ENCODE measurements around the gene PSMD11. TPM values are rescaled to one million over a fixed set of nuclear protein-coding genes. Genes with fewer than 3 reads are reported as not detected.
"Not testable (repeated sequence)": the region's sequence is repeated elsewhere in the genome, so short reads cannot be mapped to it uniquely, and the experiment has no call there.

PSMD11 gene
- total and polyA plus RNA-seq, 12 donors: 25.0 to 128 (median 57.1) TPM

DNA sequence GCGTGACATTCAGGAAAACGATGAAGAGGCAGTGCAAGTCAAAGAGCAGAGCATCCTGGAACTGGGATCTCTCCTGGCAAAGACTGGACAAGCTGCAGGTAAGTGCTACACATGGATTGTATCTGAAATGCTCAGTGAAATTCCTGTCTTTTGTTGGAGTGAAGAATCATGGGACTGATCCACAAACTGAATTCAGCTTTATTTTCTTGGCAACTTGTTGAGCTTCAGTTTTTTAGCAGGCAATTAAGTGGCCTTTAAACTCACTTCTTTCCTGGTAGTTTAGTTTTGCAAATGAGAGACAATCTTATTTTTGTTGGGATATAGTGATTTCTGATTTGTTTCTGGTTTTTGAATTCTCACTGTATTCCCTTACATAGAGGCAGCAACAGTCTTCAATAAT lies 2.6 kb downstream of the PSMD11 start:
- H3K27ac ChIP-seq: no peak overlapping the region
- WGBS, 4 donors: 72 to 88% (median 83%) methylated on average over 2 of the region's 2 CpGs
- H3K4me3 ChIP-seq: no peak overlapping the region
- TF ChIP-seq, protein P1, sequence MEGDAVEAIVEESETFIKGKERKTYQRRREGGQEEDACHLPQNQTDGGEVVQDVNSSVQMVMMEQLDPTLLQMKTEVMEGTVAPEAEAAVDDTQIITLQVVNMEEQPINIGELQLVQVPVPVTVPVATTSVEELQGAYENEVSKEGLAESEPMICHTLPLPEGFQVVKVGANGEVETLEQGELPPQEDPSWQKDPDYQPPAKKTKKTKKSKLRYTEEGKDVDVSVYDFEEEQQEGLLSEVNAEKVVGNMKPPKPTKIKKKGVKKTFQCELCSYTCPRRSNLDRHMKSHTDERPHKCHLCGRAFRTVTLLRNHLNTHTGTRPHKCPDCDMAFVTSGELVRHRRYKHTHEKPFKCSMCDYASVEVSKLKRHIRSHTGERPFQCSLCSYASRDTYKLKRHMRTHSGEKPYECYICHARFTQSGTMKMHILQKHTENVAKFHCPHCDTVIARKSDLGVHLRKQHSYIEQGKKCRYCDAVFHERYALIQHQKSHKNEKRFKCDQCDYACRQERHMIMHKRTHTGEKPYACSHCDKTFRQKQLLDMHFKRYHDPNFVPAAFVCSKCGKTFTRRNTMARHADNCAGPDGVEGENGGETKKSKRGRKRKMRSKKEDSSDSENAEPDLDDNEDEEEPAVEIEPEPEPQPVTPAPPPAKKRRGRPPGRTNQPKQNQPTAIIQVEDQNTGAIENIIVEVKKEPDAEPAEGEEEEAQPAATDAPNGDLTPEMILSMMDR (IDR thresholded peaks at IDR 0.05): no peak
- no peak for TF ChIP-seq POLR2A (IDR thresholded peaks at IDR 0.05)
- H3K9me3 ChIP-seq (replicated peaks in 1 of 3): no peaks in the 10 kb centered on the region
- peaks cover 0 to 46% of the 10 kb centered on the region in 2 donors for H3K36me3 ChIP-seq (replicated peaks in 1 of 2)
- peaks cover 8 to 24% of the 10 kb centered on the region in 2 donors for H3K4me1 ChIP-seq (replicated peaks in 1 of 2)
- intact Hi-C loops (cut with DNase I): no loop called here
- H3K27me3 ChIP-seq: no peaks in the 10 kb centered on the region
- DNase-seq: no peak

DNA sequence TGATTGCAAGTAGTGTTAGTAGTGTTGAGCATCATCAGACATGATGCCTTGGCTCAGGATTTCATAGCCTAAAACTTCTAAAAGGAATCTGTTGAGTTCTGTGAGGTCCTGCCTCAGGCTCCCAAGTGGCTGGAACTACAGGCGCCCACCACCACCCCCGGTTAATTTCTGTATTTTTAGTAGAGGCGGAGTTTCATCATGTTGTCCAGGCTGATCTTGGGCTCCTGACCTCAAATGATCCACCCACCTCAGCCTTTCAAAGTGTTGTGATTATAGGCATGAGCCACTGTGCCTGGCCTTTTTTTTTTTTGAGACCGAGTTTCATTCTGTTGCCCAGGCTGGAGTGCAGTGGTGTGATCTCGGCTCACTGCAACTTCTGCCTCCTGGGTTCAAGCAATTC lies 5.7 kb downstream of the PSMD11 start:
- 92 to 96% (median 94%) methylated on average over 5 of the region's 5 CpGs for WGBS, 4 donors
- H3K36me3 ChIP-seq (replicated peaks in 1 of 2): peaks cover 0 to 75% of the 10 kb centered on the region in 2 donors
- intact Hi-C loops (cut with DNase I): no loop called here

DNA sequence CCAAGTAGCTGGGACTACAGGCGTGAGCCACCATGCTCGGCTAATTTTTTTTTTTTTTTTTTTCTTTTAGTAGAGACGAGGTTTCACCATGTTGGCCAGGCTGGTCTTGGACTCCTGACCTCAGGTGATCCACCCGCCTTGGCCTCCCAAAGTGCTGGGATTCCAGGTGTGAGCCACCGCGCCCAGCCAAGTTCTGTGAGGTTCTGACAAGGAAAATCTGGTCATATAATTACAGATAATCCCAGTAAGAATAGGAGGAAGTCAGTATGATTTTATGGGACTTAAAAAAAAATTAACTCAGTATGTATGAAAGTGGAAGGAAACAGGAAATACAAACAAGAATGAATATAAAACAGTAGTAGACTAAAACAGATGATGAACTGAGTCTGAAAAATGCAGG lies 6.1 kb downstream of the PSMD11 start:
- H3K4me1 ChIP-seq (replicated peaks in 1 of 2): peaks cover 7 to 23% of the 10 kb centered on the region in 2 donors
- DNase-seq; H3K9me3 ChIP-seq (replicated peaks in 1 of 3); H3K4me3 ChIP-seq; H3K27ac ChIP-seq; intact Hi-C loops (cut with DNase I); H3K27me3 ChIP-seq: not testable (repeated sequence)
- WGBS, 4 donors: 88 to 93% (median 93%) methylated on average over 6 of the region's 6 CpGs
- H3K36me3 ChIP-seq (replicated peaks in 1 of 2): peaks cover 0 to 79% of the 10 kb centered on the region in 2 donors

More for the DNA sequence above, 5.7 kb downstream of the PSMD11 start:
- H3K27ac ChIP-seq: no peak overlapping the region
- peaks cover 8 to 24% of the 10 kb centered on the region in 2 donors for H3K4me1 ChIP-seq (replicated peaks in 1 of 2)
- TF ChIP-seq, protein P1 (IDR thresholded peaks at IDR 0.05): no peak
- TF ChIP-seq POLR2A (IDR thresholded peaks at IDR 0.05): no peak
- H3K4me3 ChIP-seq: no peak overlapping the region
- H3K9me3 ChIP-seq (replicated peaks in 1 of 3): no peaks in the 10 kb centered on the region
- no peak for DNase-seq
- H3K27me3 ChIP-seq: no peaks in the 10 kb centered on the region

DNA sequence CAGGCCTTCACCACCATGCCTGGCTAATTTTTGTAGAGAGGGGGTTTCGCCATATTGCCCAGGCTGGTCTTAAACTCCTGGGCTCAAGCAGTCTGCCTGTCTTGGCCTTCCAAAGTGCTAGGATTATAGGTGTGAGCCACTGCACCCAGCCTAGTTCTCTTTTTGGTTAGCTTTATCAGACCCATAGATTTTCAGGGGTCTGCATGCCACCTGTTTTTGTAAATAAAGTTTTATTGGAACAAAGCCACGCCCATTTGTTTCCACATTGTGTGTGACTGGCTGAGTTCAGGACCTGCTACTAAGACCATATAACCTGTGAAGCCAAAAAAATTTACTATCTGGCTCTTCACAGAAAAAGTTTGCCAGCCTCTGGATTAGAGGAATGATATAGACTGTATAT lies 7.6 kb downstream of the PSMD11 start:
- DNase-seq: no peak
- Histone ChIP-seq H3K27ac (no peak overlapping the region), H3K27me3 (no peaks in the 10 kb centered on the region), H3K4me3 (no peak overlapping the region), H3K9me3 (replicated peaks in 1 of 3) (no peaks in the 10 kb centered on the region), H3K36me3 (replicated peaks in 1 of 2) (peaks cover 0 to 89% of the 10 kb centered on the region in 2 donors), H3K4me1 (replicated peaks in 1 of 2) (peaks cover 0 to 9% of the 10 kb centered on the region in 2 donors)
- intact Hi-C loops (cut with DNase I): no loop called here
- 68 to 96% (median 75%) methylated on average over 2 of the region's 2 CpGs for WGBS, 4 donors
- TF ChIP-seq, protein P1 (IDR thresholded peaks at IDR 0.05): no peak
- no peak for TF ChIP-seq POLR2A (IDR thresholded peaks at IDR 0.05)

DNA sequence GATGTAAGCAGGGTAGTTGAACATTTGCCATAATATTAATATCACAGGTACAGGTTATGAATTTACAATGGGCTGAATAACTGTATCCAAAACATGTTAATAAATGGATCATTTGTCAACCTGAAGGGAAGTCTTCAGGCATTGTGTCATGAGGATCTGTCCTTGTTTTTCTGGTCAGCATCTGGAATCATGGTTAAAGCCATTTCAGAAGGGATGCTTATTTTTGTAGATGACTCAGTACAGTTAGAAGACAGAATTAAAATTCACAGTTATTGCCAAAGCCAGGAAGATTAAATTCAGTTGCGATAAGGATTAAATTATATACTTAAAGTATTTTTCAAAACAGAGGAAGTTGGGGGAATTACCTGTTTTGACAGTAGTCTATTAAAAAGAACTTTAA lies 8.0 kb downstream of the PSMD11 start:
- intact Hi-C loops (cut with DNase I): no loop called here
- Histone ChIP-seq H3K9me3 (replicated peaks in 1 of 3) (no peaks in the 10 kb centered on the region), H3K27ac (no peak overlapping the region), H3K36me3 (replicated peaks in 1 of 2) (peaks cover 0 to 89% of the 10 kb centered on the region in 2 donors), H3K27me3 (no peaks in the 10 kb centered on the region), H3K4me3 (no peak overlapping the region), H3K4me1 (replicated peaks in 1 of 2) (peaks cover 0 to 6% of the 10 kb centered on the region in 2 donors)
- TF ChIP-seq, protein P1 (IDR thresholded peaks at IDR 0.05): no peak
- no peak for TF ChIP-seq POLR2A (IDR thresholded peaks at IDR 0.05)
- WGBS, 4 donors: 55 to 84% (median 63%) methylated on average over 1 of the region's 1 CpG
- DNase-seq: no peak

Data from adrenal gland (tissue), 12 donors.